ENCODE results near the gene COX19.

COX19 gene

DNA sequence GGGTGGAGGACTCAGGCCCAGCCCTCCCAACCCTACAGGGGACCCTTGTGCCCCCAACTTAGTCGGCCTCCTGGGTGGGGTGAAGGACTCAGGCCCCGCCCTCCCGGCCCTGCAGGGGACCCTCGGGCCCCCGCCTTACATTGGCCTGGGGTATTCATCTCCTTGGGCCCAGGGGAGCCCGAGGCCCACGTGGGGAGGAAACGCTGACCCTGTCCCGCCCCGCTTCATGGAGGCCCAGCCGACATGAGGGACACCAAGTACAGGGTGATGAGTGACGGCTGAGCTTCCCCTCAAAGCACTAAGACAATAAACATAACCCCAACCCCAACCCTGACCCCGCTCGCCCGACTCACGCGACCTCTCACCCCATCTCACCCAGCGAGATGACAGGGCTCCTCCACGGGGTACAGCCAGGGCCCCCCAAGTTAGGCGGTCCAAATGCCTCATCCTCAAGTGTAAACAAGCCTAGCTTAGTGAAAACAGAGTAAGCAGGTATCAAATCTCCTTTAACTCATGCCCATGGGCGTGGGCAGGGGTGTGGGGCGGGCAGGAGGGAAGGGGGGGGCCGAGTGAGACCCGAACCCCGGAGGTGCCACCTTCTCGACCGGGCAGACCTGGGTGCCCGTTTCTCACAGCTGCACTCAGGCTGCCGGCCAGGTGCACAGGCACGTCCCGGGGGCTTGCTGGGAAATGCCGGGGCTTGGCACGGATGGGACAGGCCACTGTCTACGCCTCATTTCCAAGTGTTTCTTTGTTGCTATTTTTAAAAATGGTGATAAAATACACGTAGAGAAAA is 15.8 kb upstream of the COX19 start:
- peaks cover 0 to 2% of the 10 kb centered on the region in 2 donors for H3K9me3 Mint-ChIP-seq
- H3K36me3 Mint-ChIP-seq: peaks cover 5 to 6% of the 10 kb centered on the region in 2 donors
- H3K27ac Mint-ChIP-seq: no peak overlapping the region
- DNase-seq: no peak
- ATAC-seq (replicated peaks): no peak
- peaks cover 18 to 21% of the 10 kb centered on the region in 2 donors for H3K27me3 Mint-ChIP-seq
- H3K4me3 Mint-ChIP-seq: no peak overlapping the region
- H3K4me1 Mint-ChIP-seq: peaks cover 12 to 19% of the 10 kb centered on the region in 2 donors

- DNase-seq (no peak), ATAC-seq (replicated peaks) (no peak)
- Mint-ChIP-seq H3K4me3 (no peak overlapping the region), H3K36me3 (peaks cover 5 to 6% of the 10 kb centered on the region in 2 donors), H3K27me3 (peaks cover 22 to 28% of the 10 kb centered on the region in 2 donors), H3K9me3 (peaks cover 0 to 2% of the 10 kb centered on the region in 2 donors), H3K4me1 (peaks cover 15 to 19% of the 10 kb centered on the region in 2 donors), H3K27ac (no peak overlapping the region)
Observed at GRCh38 chr7:990352-990932, 15.1 kb upstream of the COX19 start.

GRCh38 chr7:988963-989529 is 13.7 kb upstream of the COX19 start:
- H3K36me3 Mint-ChIP-seq: peaks cover 2 to 6% of the 10 kb centered on the region in 2 donors
- H3K4me3 Mint-ChIP-seq: no peak overlapping the region
- ATAC-seq (replicated peaks) (no peak), DNase-seq (no peak)
- H3K27me3 Mint-ChIP-seq: peaks cover 28 to 30% of the 10 kb centered on the region in 2 donors
- H3K4me1 Mint-ChIP-seq: peaks cover 13 to 14% of the 10 kb centered on the region in 2 donors
- H3K27ac Mint-ChIP-seq: no peak overlapping the region
- peaks cover 0 to 2% of the 10 kb centered on the region in 2 donors for H3K9me3 Mint-ChIP-seq

DNA sequence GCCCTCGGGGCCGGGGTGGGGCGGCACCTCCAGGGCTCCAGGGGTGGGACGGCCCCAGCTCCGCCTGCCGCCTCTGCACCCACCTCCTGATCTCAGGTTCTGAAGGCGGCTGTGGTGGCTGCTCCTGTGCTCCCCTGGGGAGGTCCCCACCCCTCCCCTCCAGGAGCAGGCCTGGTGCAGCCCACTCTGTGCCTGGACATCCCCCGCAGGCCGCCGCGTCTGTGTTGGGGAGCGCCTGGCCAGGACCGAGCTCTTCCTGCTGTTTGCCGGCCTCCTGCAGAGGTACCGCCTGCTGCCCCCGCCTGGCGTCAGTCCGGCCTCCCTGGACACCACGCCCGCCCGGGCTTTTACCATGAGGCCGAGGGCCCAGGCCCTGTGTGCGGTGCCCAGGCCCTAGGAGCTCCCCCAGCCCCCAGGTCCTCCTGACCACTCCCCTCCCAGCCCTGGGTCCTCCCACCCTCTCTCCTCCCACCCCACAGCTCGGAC is 13.1 kb upstream of the COX19 start:
- peaks cover 13% of the 10 kb centered on the region in 2 donors for H3K4me1 Mint-ChIP-seq
- no peak overlapping the region for H3K4me3 Mint-ChIP-seq
- H3K27me3 Mint-ChIP-seq: peaks cover 28 to 30% of the 10 kb centered on the region in 2 donors
- no peak for DNase-seq
- peaks cover 2 to 6% of the 10 kb centered on the region in 2 donors for H3K36me3 Mint-ChIP-seq
- peaks cover 0 to 2% of the 10 kb centered on the region in 2 donors for H3K9me3 Mint-ChIP-seq
- no peak overlapping the region for H3K27ac Mint-ChIP-seq
- no peak for ATAC-seq (replicated peaks)

GRCh38 chr7:987909-988308 is 12.6 kb upstream of the COX19 start:
- DNase-seq (no peak), ATAC-seq (replicated peaks) (no peak)
- Mint-ChIP-seq H3K36me3 (peaks cover 2 to 3% of the 10 kb centered on the region in 2 donors), H3K9me3 (peaks cover 0 to 2% of the 10 kb centered on the region in 2 donors), H3K27ac (peak overlapping the region; percentile 17), H3K4me3 (no peak overlapping the region), H3K27me3 (peaks cover 24 to 30% of the 10 kb centered on the region in 2 donors), H3K4me1 (peaks cover 7 to 9% of the 10 kb centered on the region in 2 donors)

- Mint-ChIP-seq H3K4me3 (no peak overlapping the region), H3K27me3 (peaks cover 24 to 30% of the 10 kb centered on the region in 2 donors), H3K27ac (peak overlapping the region; percentile 37), H3K4me1 (peaks cover 5 to 8% of the 10 kb centered on the region in 2 donors), H3K36me3 (peaks cover 2 to 3% of the 10 kb centered on the region in 2 donors), H3K9me3 (peaks cover 0 to 2% of the 10 kb centered on the region in 2 donors)
- no peak for DNase-seq
- no peak for ATAC-seq (replicated peaks)
Observed at GRCh38 chr7:986766-987751, 11.7 kb upstream of the COX19 start.

DNA sequence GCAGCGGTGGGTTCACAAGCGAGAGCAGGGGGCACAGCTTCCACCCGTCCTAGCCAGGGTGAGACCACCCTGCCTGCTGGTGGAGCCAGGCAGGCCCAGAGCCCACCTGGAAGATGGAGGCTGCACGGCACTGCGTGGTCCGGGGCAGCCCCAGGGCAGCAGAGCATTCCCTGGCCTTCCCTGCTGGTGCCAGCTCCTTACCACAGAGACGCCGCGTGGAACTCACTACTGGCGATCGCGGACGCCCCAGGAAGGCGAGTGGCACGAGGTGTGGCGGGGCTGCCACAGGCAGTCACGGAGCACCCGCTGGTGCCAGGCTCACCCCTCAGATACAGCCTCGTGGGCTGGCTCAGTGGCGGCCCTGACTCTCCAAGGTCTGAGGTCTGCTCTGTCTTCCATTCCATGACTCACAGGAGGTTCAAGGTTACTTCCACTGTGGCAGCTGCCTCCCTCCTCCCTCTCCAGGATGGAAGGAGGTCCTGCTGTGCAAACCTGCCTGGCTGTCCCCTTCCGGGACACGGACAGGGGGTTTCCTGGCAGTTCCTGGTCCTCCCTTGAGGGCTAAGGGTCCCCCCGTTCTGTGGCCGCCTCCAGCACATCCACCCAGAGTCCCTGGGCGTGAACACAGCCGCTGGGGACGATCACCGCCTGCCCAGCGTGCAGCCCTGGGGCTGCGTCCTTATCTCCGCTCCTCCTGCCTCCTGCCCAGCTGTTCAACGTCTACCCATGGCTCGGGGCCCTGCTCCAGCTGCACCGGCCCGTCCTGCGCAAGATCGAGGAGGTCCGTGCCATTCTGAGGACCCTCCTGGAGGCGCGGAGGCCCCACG is 10.8 kb upstream of the COX19 start:
- no peak overlapping the region for H3K27ac Mint-ChIP-seq
- peaks cover 0 to 2% of the 10 kb centered on the region in 2 donors for H3K9me3 Mint-ChIP-seq
- H3K27me3 Mint-ChIP-seq: peaks cover 24 to 30% of the 10 kb centered on the region in 2 donors
- H3K4me1 Mint-ChIP-seq: peaks cover 5 to 8% of the 10 kb centered on the region in 2 donors
- H3K36me3 Mint-ChIP-seq: peaks cover 2 to 3% of the 10 kb centered on the region in 2 donors
- peak; percentile 15 to 28 for ATAC-seq (replicated peaks)
- DNase-seq: no peak
- H3K4me3 Mint-ChIP-seq: no peak overlapping the region

- Mint-ChIP-seq H3K27ac (no peak overlapping the region), H3K9me3 (peaks cover 0 to 2% of the 10 kb centered on the region in 2 donors), H3K4me1 (peaks cover 5 to 8% of the 10 kb centered on the region in 2 donors), H3K27me3 (peaks cover 24 to 30% of the 10 kb centered on the region in 2 donors), H3K4me3 (no peak overlapping the region), H3K36me3 (peaks cover 2 to 3% of the 10 kb centered on the region in 2 donors)
- DNase-seq (no peak), ATAC-seq (replicated peaks) (no peak)
Observed at GRCh38 chr7:985127-985416, 9.7 kb upstream of the COX19 start.

- ATAC-seq (replicated peaks): no peak
- Mint-ChIP-seq H3K36me3 (peaks cover under 1% of the 10 kb centered on the region in 2 donors), H3K27ac (no peak overlapping the region), H3K9me3 (no peaks in the 10 kb centered on the region), H3K27me3 (peaks cover 24 to 30% of the 10 kb centered on the region in 2 donors), H3K4me1 (peaks cover 5 to 8% of the 10 kb centered on the region in 2 donors), H3K4me3 (no peak overlapping the region)
- DNase-seq: no peak
Observed at GRCh38 chr7:984361-985126, 9.2 kb upstream of the COX19 start.

GRCh38 chr7:983616-984071 is 8.3 kb upstream of the COX19 start:
- no peak for ATAC-seq (replicated peaks)
- DNase-seq: no peak
- no peaks in the 10 kb centered on the region for H3K9me3 Mint-ChIP-seq
- no peaks in the 10 kb centered on the region for H3K36me3 Mint-ChIP-seq
- no peak overlapping the region for H3K4me3 Mint-ChIP-seq
- H3K27ac Mint-ChIP-seq: no peak overlapping the region
- peaks cover 5 to 8% of the 10 kb centered on the region in 2 donors for H3K4me1 Mint-ChIP-seq
- peaks cover 24 to 30% of the 10 kb centered on the region in 2 donors for H3K27me3 Mint-ChIP-seq

DNA sequence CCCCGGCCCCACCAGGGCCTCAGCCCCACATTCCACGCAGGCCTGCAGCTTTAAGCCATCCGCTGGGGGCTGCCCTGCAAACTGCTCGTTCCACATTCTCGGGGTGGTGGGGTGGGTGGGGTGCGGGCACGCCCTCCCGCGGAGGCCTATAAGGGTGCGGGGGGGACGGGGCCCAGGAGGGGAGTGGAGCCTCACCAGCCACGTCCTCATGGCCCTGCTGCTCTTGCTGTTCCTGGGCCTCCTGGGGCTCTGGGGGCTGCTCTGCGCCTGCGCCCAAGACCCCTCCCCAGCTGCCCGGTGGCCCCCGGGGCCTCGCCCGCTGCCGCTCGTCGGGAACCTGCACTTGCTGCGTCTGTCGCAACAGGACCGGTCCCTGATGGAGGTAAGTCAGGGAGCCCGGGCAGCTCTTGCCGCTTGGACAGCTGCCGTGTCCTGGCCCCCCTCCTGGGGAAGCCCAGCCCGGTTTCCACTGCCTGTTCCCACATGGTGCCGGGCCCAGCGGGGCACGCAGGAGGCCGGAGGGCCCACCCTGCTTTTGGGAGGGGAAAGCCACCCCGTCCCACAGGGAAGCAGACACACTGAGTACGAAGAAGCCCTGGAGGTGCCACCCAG is 7.8 kb upstream of the COX19 start, which contains the start of gene CYP2W1:
TSS of gene CYP2W1 (plus strand) at position 178 of the 612 bp plus-strand sequence. CDS start at position 209, 31 bp downstream.
- H3K9me3 Mint-ChIP-seq: no peaks in the 10 kb centered on the region
- peaks cover 22 to 24% of the 10 kb centered on the region in 2 donors for H3K27me3 Mint-ChIP-seq
- ATAC-seq (replicated peaks): no peak
- H3K27ac Mint-ChIP-seq: no peak within 1 kb of the TSS
- no peak for DNase-seq
- H3K36me3 Mint-ChIP-seq: no peaks in the 10 kb centered on the region
- H3K4me1 Mint-ChIP-seq: peaks cover 5 to 6% of the 10 kb centered on the region in 2 donors
- H3K4me3 Mint-ChIP-seq: no peak within 1 kb of the TSS

DNA sequence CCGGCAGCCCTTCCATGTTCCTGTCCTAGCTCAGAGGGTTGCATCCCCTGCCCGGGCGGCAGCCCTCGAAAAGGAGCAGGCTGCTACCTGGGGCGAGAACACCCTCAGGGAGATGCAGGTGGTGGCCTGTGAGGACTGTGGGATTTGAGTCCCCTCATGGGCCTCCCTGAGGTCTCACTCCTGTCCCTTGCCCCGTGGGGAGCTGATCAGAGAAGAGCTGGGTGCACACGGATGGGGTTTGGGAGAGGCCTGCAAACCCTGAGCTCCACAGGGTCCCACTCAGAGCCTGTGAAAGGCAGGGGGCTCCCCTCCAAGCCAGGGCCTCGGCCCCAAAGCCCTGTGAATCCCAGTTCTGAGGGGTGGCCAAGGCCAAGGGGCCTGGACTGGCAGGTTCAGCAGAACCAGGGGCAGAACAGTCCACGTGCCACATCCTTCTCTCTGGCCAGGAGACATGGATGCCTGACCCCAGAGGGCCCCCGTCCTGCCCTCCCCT is 7.2 kb upstream of the COX19 start:
- Mint-ChIP-seq H3K27ac (no peak overlapping the region), H3K4me1 (peaks cover 8% of the 10 kb centered on the region in 2 donors), H3K4me3 (no peak overlapping the region), H3K36me3 (no peaks in the 10 kb centered on the region), H3K27me3 (peaks cover 19% of the 10 kb centered on the region in 2 donors), H3K9me3 (no peaks in the 10 kb centered on the region)
- no peak for DNase-seq
- no peak for ATAC-seq (replicated peaks)

Measured in stimulated activated naive B cell treated with anti-CD40 and anti-IgM and Interleukin-4, amounts not matched to agents 10 μg/mL and 1 μg/mL and 100 μg/mL, for 72 hours (primary cell).